Trophoblast cell (in vitro differentiated cells and primary cell): Measurements from ENCODE around the gene POLR2F.
"Not testable (repeated sequence)": the region's sequence is repeated elsewhere in the genome, so short reads cannot be mapped to it uniquely, and the experiment has no call there.

Experiments
- DNase-seq, 2 donors: peaks; one replicate each; pipeline ENCODE4 v3.0.0-alpha.2; 2016
- H2AFZ ChIP-seq: 2 replicates; pipeline ENCODE4 v1.6.1; 2013; ENCODE audit warnings: low read length, moderate library complexity, mild to moderate bottlenecking; ENCODE audit not compliant: insufficient read depth, poor library complexity
- H2AK5ac ChIP-seq: 2 replicates; pipeline ENCODE4 v1.6.1; 2013; ENCODE audit warnings: mild to moderate bottlenecking, low read length
- H2BK120ac ChIP-seq: 2 replicates; pipeline ENCODE4 v1.6.1; 2013; ENCODE audit warnings: low read length, mild to moderate bottlenecking, moderate library complexity; ENCODE audit not compliant: insufficient read depth, poor library complexity
- H2BK12ac ChIP-seq: 2 replicates; pipeline ENCODE4 v1.6.1; 2013; ENCODE audit warnings: mild to moderate bottlenecking, low read length, moderate library complexity
- H2BK5ac ChIP-seq: 2 replicates; pipeline ENCODE4 v1.6.1; 2013; ENCODE audit warnings: low read length, low read depth, moderate library complexity, mild to moderate bottlenecking; ENCODE audit not compliant: poor library complexity
- H3K14ac ChIP-seq: 2 replicates; pipeline ENCODE4 v1.6.1; 2013; ENCODE audit warnings: mild to moderate bottlenecking, low read length
- H3K18ac ChIP-seq: 2 replicates; pipeline ENCODE4 v1.6.1; 2013; ENCODE audit warnings: mild to moderate bottlenecking, low read length
- H3K23ac ChIP-seq: 2 replicates; pipeline ENCODE4 v1.6.1; 2013; ENCODE audit warnings: low read length
- H3K27ac ChIP-seq: 2 replicates; pipeline ENCODE4 v1.5.1; 2013; ENCODE audit warnings: low read depth, mild to moderate bottlenecking, inconsistent platforms, low read length, moderate library complexity
- H3K27me3 ChIP-seq: 2 replicates; pipeline ENCODE4 v1.6.1; 2013; ENCODE audit warnings: inconsistent platforms, mild to moderate bottlenecking, low read length, moderate library complexity; ENCODE audit not compliant: insufficient read depth
- H3K36me3 ChIP-seq, 2 experiments: 1 replicate in 1 of 2; 2 replicates in 1 of 2; pipeline ENCODE4 v1.6.1; 2013; ENCODE audit warnings: low read length in 2 of 2, mild to moderate bottlenecking in 2 of 2, moderate library complexity in 1 of 2; ENCODE audit not compliant: insufficient read depth in 2 of 2, control insufficient read depth in 1 of 2
- H3K4ac ChIP-seq: 2 replicates; pipeline ENCODE4 v1.6.1; 2013; ENCODE audit warnings: low read depth, mild to moderate bottlenecking, low read length, moderate library complexity
- H3K4me1 ChIP-seq, 2 experiments: 1 replicate in 1 of 2; 2 replicates in 1 of 2; pipeline ENCODE4 v1.6.1; 2013; ENCODE audit warnings: low read length in 2 of 2, mild to moderate bottlenecking in 2 of 2, moderate library complexity in 1 of 2; ENCODE audit not compliant: insufficient read depth in 2 of 2, control insufficient read depth in 1 of 2
- H3K4me2 ChIP-seq: 2 replicates; pipeline ENCODE4 v1.6.1; 2013; ENCODE audit warnings: inconsistent platforms, mild to moderate bottlenecking, low read length, moderate library complexity
- H3K4me3 ChIP-seq: 2 replicates; pipeline ENCODE4 v1.5.1; 2013; ENCODE audit warnings: mild to moderate bottlenecking, low read depth, low read length, inconsistent platforms
- H3K79me1 ChIP-seq: one replicate; pipeline ENCODE4 v1.6.1; 2013; ENCODE audit warnings: low read length
- H3K79me2 ChIP-seq: 2 replicates; pipeline ENCODE4 v1.6.1; 2013; ENCODE audit warnings: low read length, mild to moderate bottlenecking; ENCODE audit not compliant: control insufficient read depth, insufficient read depth, poor library complexity
- H3K9ac ChIP-seq: 2 replicates; pipeline ENCODE4 v1.6.1; 2013; ENCODE audit warnings: mild to moderate bottlenecking, low read length
- H3K9me3 ChIP-seq: 2 replicates; pipeline ENCODE4 v1.6.1; 2013; ENCODE audit warnings: low read depth, mild to moderate bottlenecking, control low read depth, inconsistent platforms, low read length; ENCODE audit not compliant: insufficient read depth
- H4K12ac ChIP-seq: 2 replicates; pipeline ENCODE4 v1.6.1; 2013; ENCODE audit warnings: low read depth, mild to moderate bottlenecking, low read length, moderate library complexity
- H4K8ac ChIP-seq: 2 replicates; pipeline ENCODE4 v1.6.1; 2013; ENCODE audit warnings: low read depth, mild to moderate bottlenecking, low read length, moderate library complexity
- H4K91ac ChIP-seq: one replicate; pipeline ENCODE4 v1.6.1; 2013; ENCODE audit warnings: low read depth, mild to moderate bottlenecking, low read length, moderate library complexity
- WGBS: extraction: QIAGEN DNeasy Blood & Tissue Kit; methylation state at CpG from one replicate; pipeline ENCODE4 v1.1.7; 2013; ENCODE audit warnings: missing lambda C conversion rate; ENCODE audit not compliant: insufficient read length, insufficient coverage; ENCODE audit errors: extremely low coverage; 5-methylcytosine and 5-hydroxymethylcytosine counted together

POLR2F gene

DNA sequence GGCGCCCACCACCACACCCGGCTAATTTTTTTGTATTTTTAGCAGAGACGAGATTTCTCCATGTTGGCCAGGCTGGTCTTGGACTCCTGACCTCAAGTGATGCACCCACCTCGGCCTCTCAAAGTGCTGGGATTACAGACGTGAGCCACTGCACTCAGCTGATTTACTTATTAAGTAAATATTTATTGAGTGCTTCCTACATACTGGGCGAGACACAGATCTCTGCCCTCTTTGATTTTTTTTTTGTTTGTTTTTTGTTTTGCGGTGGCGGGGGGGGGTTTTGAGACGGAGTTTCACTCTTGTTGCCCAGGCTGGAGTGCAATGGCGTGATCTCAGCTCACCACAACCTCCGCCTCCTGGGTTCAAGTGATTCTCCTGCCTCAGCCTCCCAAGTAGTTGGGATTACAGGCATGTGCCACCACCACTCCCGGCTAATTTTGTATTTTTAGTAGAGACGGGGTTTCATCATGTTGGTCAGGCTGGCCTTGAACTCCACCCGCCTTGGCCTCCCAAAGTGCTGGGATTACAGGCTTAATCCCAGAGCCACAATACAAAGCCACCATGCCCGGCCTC is 2.4 kb downstream of the POLR2F start:
- H4K8ac ChIP-seq, H3K14ac ChIP-seq, H2AK5ac ChIP-seq, H3K18ac ChIP-seq, H4K12ac ChIP-seq, H3K4ac ChIP-seq, H3K23ac ChIP-seq, H2BK120ac ChIP-seq, H3K4me2 ChIP-seq, H4K91ac ChIP-seq, H2BK5ac ChIP-seq, H3K9ac ChIP-seq, H3K4me3 ChIP-seq, H3K79me1 ChIP-seq, DNase-seq, H3K9me3 ChIP-seq, H2AFZ ChIP-seq, H3K27me3 ChIP-seq, H3K79me2 ChIP-seq, H2BK12ac ChIP-seq, H3K27ac ChIP-seq: not testable (repeated sequence)
- Histone ChIP-seq H3K4me1 (peaks cover 9 to 17% of the 10 kb centered on the region in 2 experiments), H3K36me3 (peaks cover 23 to 34% of the 10 kb centered on the region in 2 experiments)
- WGBS: no CpG with 5 or more reads among the region's 15 CpGs

DNA sequence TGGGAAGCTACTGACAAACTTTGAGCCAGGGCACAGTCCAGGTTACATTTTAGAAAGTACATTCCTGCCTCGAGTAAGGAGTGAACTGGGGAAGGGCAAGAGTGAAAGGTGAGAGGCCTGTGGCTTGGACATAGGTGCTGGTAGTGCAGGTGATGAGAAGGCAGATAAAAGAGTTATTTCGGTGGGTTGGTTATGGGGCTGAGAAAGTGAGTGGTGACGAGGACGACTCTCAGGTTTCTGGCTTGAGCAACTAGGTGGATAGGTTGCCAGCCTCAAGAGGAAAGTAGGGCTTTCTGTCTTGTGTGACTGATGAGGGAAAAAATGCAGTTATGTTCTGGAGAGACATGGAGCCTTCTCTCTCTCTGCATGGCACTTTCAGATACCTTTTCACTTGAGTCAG is 3.7 kb downstream of the POLR2F start:
- H2BK120ac ChIP-seq: no peak overlapping the region

DNA sequence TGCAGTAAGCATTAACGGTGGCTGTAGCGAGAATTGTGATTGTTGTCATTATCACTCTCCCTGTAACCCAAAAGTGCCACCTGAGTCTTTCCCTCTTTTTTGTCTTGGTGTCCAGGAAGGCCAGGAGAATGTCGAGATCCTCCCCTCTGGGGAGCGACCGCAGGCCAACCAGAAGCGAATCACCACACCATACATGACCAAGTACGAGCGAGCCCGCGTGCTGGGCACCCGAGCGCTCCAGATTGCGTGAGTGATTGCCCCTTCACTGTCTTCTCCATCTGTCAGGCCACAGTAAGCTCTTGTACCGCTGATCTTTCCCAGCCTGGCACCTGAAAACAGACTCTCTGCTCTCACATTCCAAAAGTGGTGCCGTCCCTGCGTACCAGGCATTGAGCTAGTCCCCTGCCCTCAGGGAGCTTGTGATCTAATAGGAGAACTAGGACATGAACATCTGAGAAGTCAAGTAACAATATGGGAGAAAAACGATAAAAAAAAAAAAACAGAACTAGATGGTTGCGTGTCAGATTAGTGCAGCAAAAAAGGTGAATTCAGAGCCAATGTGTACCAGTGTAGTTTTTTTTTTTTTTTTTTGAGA is 5.8 kb downstream of the POLR2F start:
- peaks cover 37 to 56% of the 10 kb centered on the region in 2 experiments for H3K36me3 ChIP-seq
- no peak overlapping the region for H3K9ac ChIP-seq
- H4K91ac ChIP-seq: no peak overlapping the region
- no peak overlapping the region for H2AFZ ChIP-seq
- H2BK5ac ChIP-seq: no peak overlapping the region
- no peak overlapping the region for H3K4me2 ChIP-seq
- no peak overlapping the region for H2AK5ac ChIP-seq
- H3K18ac ChIP-seq: no peak overlapping the region
- no peak overlapping the region for H3K27ac ChIP-seq
- H3K14ac ChIP-seq: no peak overlapping the region
- peaks cover 2% of the 10 kb centered on the region for H3K79me2 ChIP-seq
- no peak overlapping the region for H3K4ac ChIP-seq
- no peak for DNase-seq
- WGBS: no CpG with 5 or more reads among the region's 18 CpGs
- H3K23ac ChIP-seq: no peak overlapping the region
- H3K4me3 ChIP-seq: no peak overlapping the region
- no peak overlapping the region for H4K8ac ChIP-seq
- H2BK12ac ChIP-seq: no peak overlapping the region
- H3K27me3 ChIP-seq: no peaks in the 10 kb centered on the region
- no peak overlapping the region for H2BK120ac ChIP-seq
- no peaks in the 10 kb centered on the region for H3K79me1 ChIP-seq
- H4K12ac ChIP-seq: no peak overlapping the region
- peaks cover under 1 to 12% of the 10 kb centered on the region in 2 experiments for H3K4me1 ChIP-seq
- no peaks in the 10 kb centered on the region for H3K9me3 ChIP-seq

More for the DNA sequence above, 3.7 kb downstream of the POLR2F start:
- peak; percentile 92 to 96 for DNase-seq
- H3K36me3 ChIP-seq: peaks cover 34 to 48% of the 10 kb centered on the region in 2 experiments
- H3K79me1 ChIP-seq: peaks cover 5% of the 10 kb centered on the region
- peaks cover 9 to 17% of the 10 kb centered on the region in 2 experiments for H3K4me1 ChIP-seq
- H3K4ac ChIP-seq: no peak overlapping the region
- H3K9ac ChIP-seq: no peak overlapping the region
- no peaks in the 10 kb centered on the region for H3K27me3 ChIP-seq
- peaks cover 8% of the 10 kb centered on the region for H3K79me2 ChIP-seq
- H3K4me2 ChIP-seq: no peak overlapping the region
- H3K23ac ChIP-seq: no peak overlapping the region
- no peak overlapping the region for H2AK5ac ChIP-seq
- no CpG with 5 or more reads among the region's 4 CpGs for WGBS
- H2AFZ ChIP-seq: no peak overlapping the region
- H3K4me3 ChIP-seq: no peak overlapping the region
- no peak overlapping the region for H3K18ac ChIP-seq
- no peaks in the 10 kb centered on the region for H3K9me3 ChIP-seq
- no peak overlapping the region for H4K12ac ChIP-seq
- no peak overlapping the region for H4K91ac ChIP-seq
- no peak overlapping the region for H2BK5ac ChIP-seq
- H3K27ac ChIP-seq: peak overlapping the region; percentile 12
- H2BK12ac ChIP-seq: no peak overlapping the region
- no peak overlapping the region for H3K14ac ChIP-seq
- no peak overlapping the region for H4K8ac ChIP-seq

GRCh38 chr22:37961062-37961461 is 7.6 kb downstream of the POLR2F start:
- DNase-seq: no peak
- H3K4me1 ChIP-seq: peaks cover 4 to 13% of the 10 kb centered on the region in 2 experiments
- no CpG with 5 or more reads among the region's 4 CpGs for WGBS
- no peak overlapping the region for H2BK120ac ChIP-seq
- no peak overlapping the region for H2AFZ ChIP-seq
- H3K27me3 ChIP-seq: no peaks in the 10 kb centered on the region
- no peak overlapping the region for H3K18ac ChIP-seq
- peaks cover 4% of the 10 kb centered on the region for H3K79me1 ChIP-seq
- no peaks in the 10 kb centered on the region for H3K79me2 ChIP-seq
- H3K23ac ChIP-seq: no peak overlapping the region
- H2BK5ac ChIP-seq: no peak overlapping the region
- H4K8ac ChIP-seq: no peak overlapping the region
- H3K36me3 ChIP-seq: peaks cover 37 to 56% of the 10 kb centered on the region in 2 experiments
- H3K9ac ChIP-seq: no peak overlapping the region
- no peak overlapping the region for H3K27ac ChIP-seq
- no peak overlapping the region for H3K14ac ChIP-seq
- H3K4ac ChIP-seq: no peak overlapping the region
- no peak overlapping the region for H3K4me2 ChIP-seq
- H4K12ac ChIP-seq: no peak overlapping the region
- H2BK12ac ChIP-seq: no peak overlapping the region
- no peak overlapping the region for H2AK5ac ChIP-seq
- no peak overlapping the region for H4K91ac ChIP-seq
- H3K4me3 ChIP-seq: no peak overlapping the region
- no peaks in the 10 kb centered on the region for H3K9me3 ChIP-seq
